A549 (cell line): Measurements from ENCODE around the gene GRIP1.

ENCODE experiments used
- CBX2 ChIP-seq: fragments of 200-600 bp; sonication (generic); IDR thresholded peaks from 2 replicates; pipeline ENCODE4 v1.6.1; 2016; ENCODE audit warnings: low read depth, mild to moderate bottlenecking, borderline replicate concordance
- EP300 ChIP-seq, 2 experiments: fragments of >200 bp; sonication (Bioruptor Twin); formaldehyde crosslinking; IDR thresholded peaks; 2 replicates in 1 of 2; 3 replicates in 1 of 2; pipeline ENCODE4 v1.6.1; 2016 to 2017
- MAFK ChIP-seq: fragments of 450-650 bp; IDR thresholded peaks from 2 replicates; pipeline ENCODE4 v1.6.1; 2014; ENCODE audit not compliant: partially characterized antibody
- MAZ ChIP-seq: fragments of 150-350 bp; IDR thresholded peaks from 2 replicates; pipeline ENCODE4 v1.6.1; 2014; ENCODE audit warnings: antibody characterized with exemption, low read depth, low read length, borderline replicate concordance
- POLR2A ChIP-seq: IDR thresholded peaks from 2 replicates; pipeline ENCODE4 v1.6.1; 2012; ENCODE audit warnings: mild to moderate bottlenecking, low read length
- POLR2AphosphoS2 ChIP-seq: conservative IDR thresholded peaks from 2 replicates; pipeline ENCODE4 v1.6.1; 2012; ENCODE audit warnings: low read length, improper control_type of control experiment, inconsistent platforms
- RAD21 ChIP-seq, 2 experiments: fragments of >200 bp in 1 of 2; sonication (Bioruptor Twin) in 1 of 2; formaldehyde crosslinking in 1 of 2; IDR thresholded peaks in 1 of 2; conservative IDR thresholded peaks in 1 of 2; 2 replicates in 1 of 2; 3 replicates in 1 of 2; pipeline ENCODE4 v1.6.1; 2012 to 2018; ENCODE audit warnings: inconsistent platforms in 1 of 2
- SREBF2 ChIP-seq: fragments of 450-650 bp; IDR thresholded peaks from 2 replicates; pipeline ENCODE4 v1.6.1; 2014; ENCODE audit warnings: mild to moderate bottlenecking, moderate library complexity
- TP53 ChIP-seq: fragments of 250-450 bp; sonication (Bioruptor Pico); IDR thresholded peaks from 2 replicates; pipeline ENCODE4 v1.5.0; 2021; ENCODE audit warnings: mild to moderate bottlenecking, moderate library complexity
- TF ChIP-seq, protein P1 (sequence below): IDR thresholded peaks from 2 replicates; pipeline ENCODE4 v1.6.1; 2012
- TF ChIP-seq, protein P2 (sequence below): fragments of >200 bp; sonication (Bioruptor Twin); formaldehyde crosslinking; IDR thresholded peaks from 3 replicates; pipeline ENCODE4 v1.5.1; 2016
- TF ChIP-seq, protein P3 (sequence below): fragments of 150-350 bp; IDR thresholded peaks from 2 replicates; pipeline ENCODE4 v1.6.1; 2014; ENCODE audit warnings: low read depth, mild to moderate bottlenecking, low read length
- TF ChIP-seq, protein P4 (sequence below): IDR thresholded peaks from 2 replicates; pipeline ENCODE4 v1.6.1; 2012

DNA sequence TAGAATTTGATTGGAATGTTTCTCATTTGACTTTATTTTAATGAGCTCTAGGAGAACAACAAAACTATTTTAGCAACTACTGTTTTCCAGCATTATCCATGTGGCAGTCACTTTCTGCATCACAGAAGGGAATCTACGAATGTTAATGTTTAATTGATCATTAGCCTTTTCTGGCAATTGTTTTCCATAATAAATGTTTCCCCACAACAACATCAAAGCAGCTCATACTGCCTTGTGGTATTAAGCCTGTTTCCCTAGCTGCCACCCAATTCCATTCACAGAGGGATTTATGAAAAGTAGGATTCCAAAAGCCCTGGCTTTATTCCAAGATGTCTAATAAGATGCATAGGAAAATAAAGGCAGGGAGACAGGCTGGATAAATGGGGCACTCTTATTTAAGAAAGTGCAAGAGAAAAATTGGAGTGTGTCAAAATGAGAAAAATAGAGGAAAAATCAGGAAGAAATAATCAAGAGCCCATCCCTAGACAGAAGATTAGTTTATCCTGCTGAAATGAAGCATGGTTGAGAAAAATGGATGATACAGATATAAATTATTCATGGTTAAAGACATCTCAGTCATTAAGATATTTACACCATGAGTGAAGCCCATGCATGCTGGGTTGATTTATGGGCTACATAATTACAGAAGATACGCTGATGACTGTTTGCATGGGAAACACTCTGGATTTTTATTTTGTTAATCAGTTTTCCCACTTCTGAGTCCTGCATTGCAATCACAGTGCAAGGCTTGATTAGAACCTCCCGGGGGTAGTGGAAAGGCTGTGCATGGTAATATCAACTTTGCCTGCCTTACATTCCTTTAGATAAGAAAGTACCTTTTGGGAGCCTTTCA is 196.3 kb downstream of the GRIP1 start:
- TF ChIP-seq, protein P1, sequence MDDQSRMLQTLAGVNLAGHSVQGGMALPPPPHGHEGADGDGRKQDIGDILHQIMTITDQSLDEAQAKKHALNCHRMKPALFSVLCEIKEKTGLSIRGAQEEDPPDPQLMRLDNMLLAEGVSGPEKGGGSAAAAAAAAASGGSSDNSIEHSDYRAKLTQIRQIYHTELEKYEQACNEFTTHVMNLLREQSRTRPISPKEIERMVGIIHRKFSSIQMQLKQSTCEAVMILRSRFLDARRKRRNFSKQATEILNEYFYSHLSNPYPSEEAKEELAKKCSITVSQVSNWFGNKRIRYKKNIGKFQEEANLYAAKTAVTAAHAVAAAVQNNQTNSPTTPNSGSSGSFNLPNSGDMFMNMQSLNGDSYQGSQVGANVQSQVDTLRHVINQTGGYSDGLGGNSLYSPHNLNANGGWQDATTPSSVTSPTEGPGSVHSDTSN, result no peak
- TF ChIP-seq POLR2A, result no peak
- TF ChIP-seq, protein P2, sequence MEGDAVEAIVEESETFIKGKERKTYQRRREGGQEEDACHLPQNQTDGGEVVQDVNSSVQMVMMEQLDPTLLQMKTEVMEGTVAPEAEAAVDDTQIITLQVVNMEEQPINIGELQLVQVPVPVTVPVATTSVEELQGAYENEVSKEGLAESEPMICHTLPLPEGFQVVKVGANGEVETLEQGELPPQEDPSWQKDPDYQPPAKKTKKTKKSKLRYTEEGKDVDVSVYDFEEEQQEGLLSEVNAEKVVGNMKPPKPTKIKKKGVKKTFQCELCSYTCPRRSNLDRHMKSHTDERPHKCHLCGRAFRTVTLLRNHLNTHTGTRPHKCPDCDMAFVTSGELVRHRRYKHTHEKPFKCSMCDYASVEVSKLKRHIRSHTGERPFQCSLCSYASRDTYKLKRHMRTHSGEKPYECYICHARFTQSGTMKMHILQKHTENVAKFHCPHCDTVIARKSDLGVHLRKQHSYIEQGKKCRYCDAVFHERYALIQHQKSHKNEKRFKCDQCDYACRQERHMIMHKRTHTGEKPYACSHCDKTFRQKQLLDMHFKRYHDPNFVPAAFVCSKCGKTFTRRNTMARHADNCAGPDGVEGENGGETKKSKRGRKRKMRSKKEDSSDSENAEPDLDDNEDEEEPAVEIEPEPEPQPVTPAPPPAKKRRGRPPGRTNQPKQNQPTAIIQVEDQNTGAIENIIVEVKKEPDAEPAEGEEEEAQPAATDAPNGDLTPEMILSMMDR, result no peak
- no peak for TF ChIP-seq RAD21 (conservative IDR thresholded peaks at IDR 0.05 in 1 of 2, IDR thresholded peaks at IDR 0.05 in 1 of 2)
- no peak for TF ChIP-seq MAZ
- TF ChIP-seq, protein P3, sequence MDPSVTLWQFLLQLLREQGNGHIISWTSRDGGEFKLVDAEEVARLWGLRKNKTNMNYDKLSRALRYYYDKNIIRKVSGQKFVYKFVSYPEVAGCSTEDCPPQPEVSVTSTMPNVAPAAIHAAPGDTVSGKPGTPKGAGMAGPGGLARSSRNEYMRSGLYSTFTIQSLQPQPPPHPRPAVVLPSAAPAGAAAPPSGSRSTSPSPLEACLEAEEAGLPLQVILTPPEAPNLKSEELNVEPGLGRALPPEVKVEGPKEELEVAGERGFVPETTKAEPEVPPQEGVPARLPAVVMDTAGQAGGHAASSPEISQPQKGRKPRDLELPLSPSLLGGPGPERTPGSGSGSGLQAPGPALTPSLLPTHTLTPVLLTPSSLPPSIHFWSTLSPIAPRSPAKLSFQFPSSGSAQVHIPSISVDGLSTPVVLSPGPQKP, result no peak
- no peak for TF ChIP-seq MAFK
- no peak for TF ChIP-seq SREBF2
- no peak for TF ChIP-seq TP53 (CRISPR knock-in tag)
- no peak for TF ChIP-seq CBX2
- no peak for TF ChIP-seq EP300 (IDR thresholded peaks at IDR 0.05)
- TF ChIP-seq POLR2AphosphoS2, result no peak
- TF ChIP-seq, protein P4, sequence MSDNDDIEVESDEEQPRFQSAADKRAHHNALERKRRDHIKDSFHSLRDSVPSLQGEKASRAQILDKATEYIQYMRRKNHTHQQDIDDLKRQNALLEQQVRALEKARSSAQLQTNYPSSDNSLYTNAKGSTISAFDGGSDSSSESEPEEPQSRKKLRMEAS, result no peak
